ENCODE data around the gene GGT6.

DNA sequence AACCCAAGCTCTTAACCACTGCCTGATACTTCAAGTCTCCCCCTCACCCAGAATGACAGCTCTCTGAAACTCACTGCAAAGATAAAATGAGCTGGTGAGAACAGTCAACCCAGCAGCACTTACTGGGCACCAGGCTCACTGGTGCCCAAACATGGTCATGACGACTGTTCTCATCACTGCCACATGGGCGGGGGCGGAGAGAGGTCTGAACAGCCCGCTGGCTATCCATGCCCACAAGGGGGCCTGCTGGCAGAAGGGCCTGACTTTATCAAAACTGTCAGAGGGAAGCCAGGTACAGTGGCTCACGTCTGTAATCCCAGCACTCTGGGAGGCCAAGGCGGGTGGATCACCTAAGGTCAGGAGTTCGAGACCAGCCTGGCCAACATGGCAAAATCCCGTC lies 9.2 kb downstream of the GGT6 start:
- TF ChIP-seq POLR2A (IDR thresholded peaks at IDR 0.05), result no peak
- TF ChIP-seq, protein P1, sequence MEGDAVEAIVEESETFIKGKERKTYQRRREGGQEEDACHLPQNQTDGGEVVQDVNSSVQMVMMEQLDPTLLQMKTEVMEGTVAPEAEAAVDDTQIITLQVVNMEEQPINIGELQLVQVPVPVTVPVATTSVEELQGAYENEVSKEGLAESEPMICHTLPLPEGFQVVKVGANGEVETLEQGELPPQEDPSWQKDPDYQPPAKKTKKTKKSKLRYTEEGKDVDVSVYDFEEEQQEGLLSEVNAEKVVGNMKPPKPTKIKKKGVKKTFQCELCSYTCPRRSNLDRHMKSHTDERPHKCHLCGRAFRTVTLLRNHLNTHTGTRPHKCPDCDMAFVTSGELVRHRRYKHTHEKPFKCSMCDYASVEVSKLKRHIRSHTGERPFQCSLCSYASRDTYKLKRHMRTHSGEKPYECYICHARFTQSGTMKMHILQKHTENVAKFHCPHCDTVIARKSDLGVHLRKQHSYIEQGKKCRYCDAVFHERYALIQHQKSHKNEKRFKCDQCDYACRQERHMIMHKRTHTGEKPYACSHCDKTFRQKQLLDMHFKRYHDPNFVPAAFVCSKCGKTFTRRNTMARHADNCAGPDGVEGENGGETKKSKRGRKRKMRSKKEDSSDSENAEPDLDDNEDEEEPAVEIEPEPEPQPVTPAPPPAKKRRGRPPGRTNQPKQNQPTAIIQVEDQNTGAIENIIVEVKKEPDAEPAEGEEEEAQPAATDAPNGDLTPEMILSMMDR (IDR thresholded peaks at IDR 0.05), result no peak

All from tibial nerve (tissue), 3 donors.